NCI-H1092 (cell line): ENCODE measurements around the gene TTC19.
A peak's percentile ranks its signal among the peaks of the same experiment; 100 is the strongest.
"Not testable (repeated sequence)": the region's sequence is repeated elsewhere in the genome, so short reads cannot be mapped to it uniquely, and the experiment has no call there.

Experiments used
- DNase-seq: peaks from one replicate; lab custom pipeline; 2025; lab: John Stamatoyannopoulos, UW

TTC19 gene

GRCh38 chr17:15972497-15972951 lies 27.1 kb upstream of the TTC19 start:
- no peak for DNase-seq

- no peak for DNase-seq
Observed at GRCh38 chr17:15973016-15973415, 26.6 kb upstream of the TTC19 start.

- no peak for DNase-seq
Observed at GRCh38 chr17:15973834-15974233, 25.8 kb upstream of the TTC19 start.

GRCh38 chr17:15977894-15978293 lies 21.7 kb upstream of the TTC19 start:
- DNase-seq, result no peak

GRCh38 chr17:15978606-15979005 lies 21.0 kb upstream of the TTC19 start:
- DNase-seq, result no peak

GRCh38 chr17:15979013-15979412 lies 20.6 kb upstream of the TTC19 start:
- not testable (repeated sequence) for DNase-seq

GRCh38 chr17:15981208-15981607 lies 18.4 kb upstream of the TTC19 start:
- no peak for DNase-seq

- no peak for DNase-seq
Observed at GRCh38 chr17:15981646-15982580, 17.7 kb upstream of the TTC19 start.

GRCh38 chr17:15996322-15996721 lies 3.3 kb upstream of the TTC19 start:
- no peak for DNase-seq

GRCh38 chr17:15998031-15998562 lies 1.5 kb upstream of the TTC19 start:
- no peak for DNase-seq

GRCh38 chr17:15999974-16000827 lies 577 bp downstream of the TTC19 start:
- peak; percentile 7 for DNase-seq

- no peak for DNase-seq
Observed at GRCh38 chr17:16001226-16001897, 1.7 kb downstream of the TTC19 start.

GRCh38 chr17:16002708-16003260 lies 3.2 kb downstream of the TTC19 start:
- no peak for DNase-seq

GRCh38 chr17:16003841-16004240 lies 4.2 kb downstream of the TTC19 start:
- DNase-seq, result no peak

GRCh38 chr17:16005636-16006035 lies 6.0 kb downstream of the TTC19 start:
- no peak for DNase-seq

- DNase-seq, result no peak
Observed at GRCh38 chr17:16007439-16007838, 7.8 kb downstream of the TTC19 start.

- no peak for DNase-seq
Observed at GRCh38 chr17:16013943-16014407, 14.4 kb downstream of the TTC19 start.

GRCh38 chr17:16019347-16019746 lies 19.7 kb downstream of the TTC19 start:
- DNase-seq, result no peak

GRCh38 chr17:16023881-16024280 lies 24.3 kb downstream of the TTC19 start:
- DNase-seq, result no peak

- no peak for DNase-seq
Observed at GRCh38 chr17:16025202-16025601, 25.6 kb downstream of the TTC19 start.

- no peak for DNase-seq
Observed at GRCh38 chr17:16026895-16027294, 27.3 kb downstream of the TTC19 start.
